Progenitor cell of endocrine pancreas (in vitro differentiated cells): ENCODE results near the gene DBP. TPM values are rescaled to one million over a fixed set of nuclear protein-coding genes. Genes with fewer than 3 reads are reported as not detected.

ENCODE experiments used
- DNase-seq: peaks from one replicate; pipeline ENCODE4 v3.0.0; 2021; ENCODE audit warnings: low spot score; ENCODE audit not compliant: unreplicated experiment
- H3K27ac Mint-ChIP-seq: 2 replicates; pipeline ENCODE4 v1.8.0; 2021; ENCODE audit warnings: mild to moderate bottlenecking, moderate library complexity, mixed read lengths
- H3K27me3 Mint-ChIP-seq: 2 replicates; pipeline ENCODE4 v1.8.0; 2021; ENCODE audit warnings: mixed read lengths
- H3K36me3 Mint-ChIP-seq: 2 replicates; pipeline ENCODE4 v1.8.0; 2022; ENCODE audit warnings: mixed read lengths; ENCODE audit not compliant: insufficient read depth
- H3K4me1 Mint-ChIP-seq: 2 replicates; pipeline ENCODE4 v1.8.0; 2021; ENCODE audit warnings: low read depth, mixed read lengths
- H3K4me3 Mint-ChIP-seq: 2 replicates; pipeline ENCODE4 v1.8.0; 2021; ENCODE audit warnings: low read depth, mild to moderate bottlenecking, moderate library complexity, mixed read lengths
- H3K9me3 Mint-ChIP-seq: 2 replicates; pipeline ENCODE4 v1.8.0; 2021; ENCODE audit warnings: low read depth, mixed read lengths
- CTCF ChIP-seq: fragments of 200-600 bp; sonication (generic); IDR thresholded peaks from one replicate; pipeline ENCODE4 v1.5.0; 2021; ENCODE audit warnings: antibody characterized with exemption, mild to moderate bottlenecking; ENCODE audit not compliant: unreplicated experiment
- total RNA-seq: library from RNA; stranded (reverse); gene quantifications from 2 replicates; pipeline ENCODE4 v1.2.1, GENCODE V29; 2021

DBP gene
- total RNA-seq, 1 donor from 2014 or later: 5.3 TPM

GRCh38 chr19:48674921-48675824 is 38.0 kb upstream of the DBP start:
- Mint-ChIP-seq H3K27ac (no peak overlapping the region), H3K27me3 (peaks cover 27% of the 10 kb centered on the region), H3K9me3 (no peaks in the 10 kb centered on the region), H3K4me3 (no peak overlapping the region), H3K4me1 (peaks cover 6% of the 10 kb centered on the region), H3K36me3 (no peaks in the 10 kb centered on the region)
- DNase-seq: peak; percentile 70
- peak; percentile 85 for TF ChIP-seq CTCF

GRCh38 chr19:48674216-48674809 is 37.1 kb upstream of the DBP start:
- no peak for TF ChIP-seq CTCF
- Mint-ChIP-seq H3K4me3 (no peak overlapping the region), H3K36me3 (no peaks in the 10 kb centered on the region), H3K27ac (no peak overlapping the region), H3K9me3 (no peaks in the 10 kb centered on the region), H3K4me1 (peaks cover 6% of the 10 kb centered on the region), H3K27me3 (peaks cover 27% of the 10 kb centered on the region)
- no peak for DNase-seq

GRCh38 chr19:48673436-48674100 is 36.4 kb upstream of the DBP start:
- Mint-ChIP-seq H3K27me3 (peaks cover 30% of the 10 kb centered on the region), H3K4me1 (peaks cover 6% of the 10 kb centered on the region), H3K36me3 (no peaks in the 10 kb centered on the region), H3K27ac (no peak overlapping the region), H3K9me3 (no peaks in the 10 kb centered on the region), H3K4me3 (no peak overlapping the region)
- no peak for TF ChIP-seq CTCF
- DNase-seq: no peak

- DNase-seq: no peak
- no peaks in the 10 kb centered on the region for H3K9me3 Mint-ChIP-seq
- H3K27ac Mint-ChIP-seq: no peak within 1 kb of the TSS
- H3K27me3 Mint-ChIP-seq: peaks cover 30% of the 10 kb centered on the region
- no peak within 1 kb of the TSS for H3K4me3 Mint-ChIP-seq
- no peaks in the 10 kb centered on the region for H3K36me3 Mint-ChIP-seq
- peaks cover 6% of the 10 kb centered on the region for H3K4me1 Mint-ChIP-seq
- TF ChIP-seq CTCF: no peak
Observed at GRCh38 chr19:48672994-48673393, 35.8 kb upstream of the DBP start, which contains the start of gene NTN5. NTN5 (minus strand) TSS chr19:48673017; CDS start chr19:48670986, 2,031 bp downstream.

GRCh38 chr19:48671446-48671995 is 34.3 kb upstream of the DBP start:
- Mint-ChIP-seq H3K27me3 (peaks cover 25% of the 10 kb centered on the region), H3K27ac (peak overlapping the region; percentile 88), H3K9me3 (no peaks in the 10 kb centered on the region), H3K36me3 (no peaks in the 10 kb centered on the region), H3K4me1 (peaks cover 3% of the 10 kb centered on the region), H3K4me3 (no peak overlapping the region)
- no peak for TF ChIP-seq CTCF
- DNase-seq: no peak
